Measurements from ENCODE around the gene EFCC1. TPM values are rescaled to one million over a fixed set of nuclear protein-coding genes. Genes with fewer than 3 reads are reported as not detected.

The EFCC1 gene
- total RNA-seq, 1 experiment from 2014 or later: 1.0 TPM

DNA sequence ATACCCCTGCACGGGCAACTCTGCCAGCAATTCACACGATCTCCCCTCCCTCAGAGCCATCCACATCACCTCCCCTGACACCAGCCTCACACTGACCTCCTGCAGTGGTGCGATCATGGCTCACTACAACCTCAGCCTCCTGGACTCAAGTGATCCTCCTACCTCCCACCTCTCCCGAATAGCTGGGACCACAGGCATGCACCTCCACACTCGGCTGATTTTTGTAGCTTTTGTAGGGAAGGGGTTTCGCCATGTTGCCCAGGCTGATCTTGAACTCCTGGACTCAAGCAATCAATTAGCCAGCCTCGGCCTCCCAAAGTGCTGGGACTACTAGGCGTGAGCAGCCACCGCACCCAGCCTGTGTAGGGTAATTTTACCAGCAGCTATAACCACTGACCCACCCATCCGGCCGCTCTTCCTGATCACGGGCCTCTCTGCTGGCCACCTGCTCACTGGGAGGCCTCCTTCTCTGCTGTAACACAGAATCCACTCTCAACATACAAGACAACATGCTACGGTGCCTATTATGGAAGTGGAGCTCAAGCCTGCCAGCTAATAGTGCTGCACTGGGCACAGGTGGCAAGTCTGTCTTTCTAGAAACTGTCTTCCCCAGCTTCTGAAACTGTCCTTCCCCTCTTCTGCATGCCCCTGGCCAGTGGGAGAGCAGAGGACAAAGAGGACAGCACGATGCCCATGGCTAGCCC, 64.1 kb downstream of the EFCC1 start (continued):
- TF ChIP-seq TCF7L2 (IDR thresholded peaks at IDR 0.05; ENCODE audit: borderline replicate concordance, extremely low read depth, insufficient read depth, insufficient read length) (no peak), REST (IDR thresholded peaks at IDR 0.05; ENCODE audit: low read depth) (no peak), POLR2AphosphoS5 (IDR thresholded peaks at IDR 0.05; ENCODE audit: low read depth, low read length) (no peak), FOSL1 (IDR thresholded peaks at IDR 0.05; ENCODE audit: low read depth) (no peak), ZFX (IDR thresholded peaks at IDR 0.05) (no peak), ZBTB33 (IDR thresholded peaks at IDR 0.05; ENCODE audit: extremely low read depth, insufficient replicate concordance, low read length) (no peak)

DNA sequence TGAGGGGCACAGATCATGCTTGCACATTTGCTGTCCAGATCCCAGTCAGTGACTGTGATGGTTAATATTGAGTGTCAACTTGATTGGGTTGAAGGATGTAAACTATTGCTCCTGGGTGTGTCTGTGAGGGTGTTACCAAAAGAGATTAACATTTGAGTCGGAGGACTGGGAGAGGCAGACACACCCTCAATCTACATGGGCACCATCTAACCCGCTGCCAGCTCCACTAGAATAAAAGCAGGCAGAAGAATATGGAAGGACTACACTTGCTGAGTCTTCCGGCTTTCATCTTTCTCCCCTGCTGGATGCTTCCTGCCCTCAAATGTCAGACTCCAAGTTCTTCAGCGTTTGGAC, 64.6 kb downstream of the EFCC1 start:
- BruUV-seq (replicated peaks): no TSS peak
- Histone ChIP-seq H3K27me3 (ENCODE audit: insufficient read depth, low read length) (no peaks in the 10 kb centered on the region), H3K36me3 (ENCODE audit: control insufficient read depth in 1 of 2, insufficient read depth in 2 of 2, low read length in 2 of 2) (no peaks in the 10 kb centered on the region), H3K4me3 (replicated peaks in 1 of 2; ENCODE audit: low read depth in 1 of 2, low read length in 2 of 2) (no peak overlapping the region), H2AFZ (ENCODE audit: low read depth, low read length, poor library complexity, severe bottlenecking) (no peak overlapping the region), H3K9me3 (ENCODE audit: control insufficient read depth in 1 of 2, insufficient read depth in 1 of 2, low read depth in 1 of 2, low read length in 2 of 2) (no peaks in the 10 kb centered on the region), H3K9me2 (ENCODE audit: insufficient read depth) (no peaks in the 10 kb centered on the region), H3K9ac (ENCODE audit: low read length) (no peak overlapping the region), H3K4me2 (ENCODE audit: low read length) (no peak overlapping the region), H3K4me1 (ENCODE audit: control insufficient read depth in 1 of 2, insufficient read depth in 2 of 2, low read length in 2 of 2) (no peaks in the 10 kb centered on the region), H3K79me2 (ENCODE audit: insufficient read depth, low read length) (no peaks in the 10 kb centered on the region), H3K27ac (ENCODE audit: low read depth, low read length) (no peak overlapping the region), H4K20me1 (ENCODE audit: insufficient read depth) (no peaks in the 10 kb centered on the region)
- ChIA-PET POLR2A (no interaction called here), RAD21 (ENCODE audit: low non-redundant PET in 1 of 2, low total read pairs in 2 of 2, uncharacterized antibody in 2 of 2, unreplicated experiment in 2 of 2) (no interaction called here), CTCF (interaction anchor here (2.7 kb wide), 1 partner anchor 12 kb away, joined by 15 read pairs; no protein-coding TSS in a partner anchor)
- intact Hi-C loops (cut with micrococcal nuclease): no loop called here
- no peak for ATAC-seq
- DNase-seq (ENCODE audit: low read depth, low spot score): no peak
- TF ChIP-seq RAD21 (IDR thresholded peaks at IDR 0.05; ENCODE audit: low read depth) (no peak), EZH2phosphoT487 (IDR thresholded peaks at IDR 0.05; ENCODE audit: borderline replicate concordance) (no peak), POLR2A (IDR thresholded peaks at IDR 0.05; ENCODE audit: borderline replicate concordance, extremely low read depth, insufficient read depth, insufficient read length) (no peak), FOSL1 (IDR thresholded peaks at IDR 0.05; ENCODE audit: low read depth) (no peak), ZBTB33 (IDR thresholded peaks at IDR 0.05; ENCODE audit: extremely low read depth, insufficient replicate concordance, low read length) (no peak), TCF7L2 (IDR thresholded peaks at IDR 0.05; ENCODE audit: borderline replicate concordance, extremely low read depth, insufficient read depth, insufficient read length) (no peak), EZH2 (IDR thresholded peaks at IDR 0.05) (no peak), YY1 (IDR thresholded peaks at IDR 0.05; ENCODE audit: extremely low read depth, insufficient replicate concordance, low read depth, low read length) (no peak), POLR2AphosphoS5 (IDR thresholded peaks at IDR 0.05; ENCODE audit: low read depth, low read length) (no peak)
